ENCODE measurements around the gene DYSF.

DYSF gene

GRCh38 chr2:71675296-71675695 lies 221.9 kb downstream of the DYSF start:
- no peak for DNase-seq

- no peak for DNase-seq
These were observed 225.5 kb downstream of the DYSF start for GRCh38 chr2:71678874-71679273.

- DNase-seq = no peak
These were observed 226.1 kb downstream of the DYSF start for GRCh38 chr2:71679491-71679890.

GRCh38 chr2:71680925-71681324 lies 227.6 kb downstream of the DYSF start:
- no peak for DNase-seq

- DNase-seq = no peak
These were observed 228.3 kb downstream of the DYSF start for GRCh38 chr2:71681626-71682025.

GRCh38 chr2:71682341-71682740 lies 229.0 kb downstream of the DYSF start:
- DNase-seq = no peak

GRCh38 chr2:71683070-71683469 lies 229.7 kb downstream of the DYSF start:
- DNase-seq = no peak

GRCh38 chr2:71683666-71684065 lies 230.3 kb downstream of the DYSF start:
- DNase-seq = no peak

- DNase-seq = no peak
These were observed 231.1 kb downstream of the DYSF start for GRCh38 chr2:71684226-71685072.

- DNase-seq = no peak
These were observed 231.9 kb downstream of the DYSF start for GRCh38 chr2:71685073-71685848.

- no peak for DNase-seq
These were observed 232.7 kb downstream of the DYSF start for GRCh38 chr2:71685941-71686611.

GRCh38 chr2:71686781-71687180 lies 233.4 kb downstream of the DYSF start:
- DNase-seq = no peak

GRCh38 chr2:71687412-71687811 lies 234.1 kb downstream of the DYSF start:
- DNase-seq = no peak

- no peak for DNase-seq
These were observed 235.2 kb downstream of the DYSF start for GRCh38 chr2:71688530-71688929.

GRCh38 chr2:71689393-71689792 lies 236.0 kb downstream of the DYSF start:
- DNase-seq = no peak

GRCh38 chr2:71689968-71690834 lies 236.8 kb downstream of the DYSF start:
- DNase-seq = peak; percentile 27

GRCh38 chr2:71690876-71691475 lies 237.6 kb downstream of the DYSF start:
- DNase-seq = no peak

GRCh38 chr2:71691747-71692441 lies 238.5 kb downstream of the DYSF start:
- DNase-seq = peak; percentile 47

GRCh38 chr2:71692621-71693277 lies 239.4 kb downstream of the DYSF start:
- DNase-seq = no peak
